ENCODE measurements around the gene SCFD2.
"Not testable (repeated sequence)": the region's sequence is repeated elsewhere in the genome, so short reads cannot be mapped to it uniquely, and the experiment has no call there.

The SCFD2 gene

GRCh38 chr4:53365486-53366300 is at the start of gene SCFD2:
Gene SCFD2 (minus strand): TSS chr4:53366061.
- DNase-seq (ENCODE audit: low spot score), result peak; percentile 99

GRCh38 chr4:53409479-53409878 is 43.6 kb upstream of the SCFD2 start:
- not testable (repeated sequence) for DNase-seq (ENCODE audit: low spot score)

- no peak for DNase-seq (ENCODE audit: low spot score)
Measured at GRCh38 chr4:53380221-53380620, 14.4 kb upstream of the SCFD2 start.

GRCh38 chr4:53378171-53378482 is 12.3 kb upstream of the SCFD2 start:
- no peak for DNase-seq (ENCODE audit: low spot score)

GRCh38 chr4:53377319-53378170 is 11.7 kb upstream of the SCFD2 start, which contains the start of gene FIP1L1:
Gene FIP1L1 (plus strand): TSS chr4:53377641. CDS start chr4:53377839, 198 bp downstream.
- DNase-seq (ENCODE audit: low spot score), result peak; percentile 91

GRCh38 chr4:53376900-53377299 is 11.0 kb upstream of the SCFD2 start:
- no peak for DNase-seq (ENCODE audit: low spot score)

- DNase-seq (ENCODE audit: low spot score), result no peak
Measured at GRCh38 chr4:53374777-53375258, 9.0 kb upstream of the SCFD2 start.

GRCh38 chr4:53371843-53372521 is 6.1 kb upstream of the SCFD2 start:
- DNase-seq (ENCODE audit: low spot score), result no peak

GRCh38 chr4:53371049-53371448 is 5.2 kb upstream of the SCFD2 start:
- DNase-seq (ENCODE audit: low spot score), result no peak

- no peak for DNase-seq (ENCODE audit: low spot score)
Measured at GRCh38 chr4:53367721-53368120, 1.9 kb upstream of the SCFD2 start.

GRCh38 chr4:53366301-53366716 is 448 bp upstream of the SCFD2 start:
- DNase-seq (ENCODE audit: low spot score), result no peak

GRCh38 chr4:53365121-53365485 is 758 bp downstream of the SCFD2 start:
- DNase-seq (ENCODE audit: low spot score), result peak; percentile 8

- no peak for DNase-seq (ENCODE audit: low spot score)
Measured at GRCh38 chr4:53364624-53365023, 1.2 kb downstream of the SCFD2 start.

- no peak for DNase-seq (ENCODE audit: low spot score)
Measured at GRCh38 chr4:53362093-53362492, 3.8 kb downstream of the SCFD2 start.

- DNase-seq (ENCODE audit: low spot score), result no peak
Measured at GRCh38 chr4:53361451-53361850, 4.4 kb downstream of the SCFD2 start.

GRCh38 chr4:53355930-53356521 is 9.8 kb downstream of the SCFD2 start:
- no peak for DNase-seq (ENCODE audit: low spot score)

GRCh38 chr4:53354012-53354722 is 11.7 kb downstream of the SCFD2 start:
- DNase-seq (ENCODE audit: low spot score), result no peak

- no peak for DNase-seq (ENCODE audit: low spot score)
Measured at GRCh38 chr4:53349091-53349491, 16.8 kb downstream of the SCFD2 start.

GRCh38 chr4:53348046-53348445 is 17.8 kb downstream of the SCFD2 start:
- no peak for DNase-seq (ENCODE audit: low spot score)

- DNase-seq (ENCODE audit: low spot score), result peak; percentile 33
Measured at GRCh38 chr4:53346920-53347852, 18.7 kb downstream of the SCFD2 start.

All from Ammon's horn (tissue), 1 donor.